Left lung (tissue), 10 donors: ENCODE results near the gene GALNTL6. TPM values are rescaled to one million over a fixed set of nuclear protein-coding genes. Genes with fewer than 3 reads are reported as not detected.

Experiments
- ATAC-seq: fragments of 200-7000 bp; cut with Tn5 transposase; one replicate; pipeline ENCODE4 v1.9.1; 2020; ENCODE audit warnings: moderate library complexity
- DNase-seq, 4 donors: peaks; one replicate each; pipeline ENCODE4 v3.0.0-alpha.2; 2013 to 2020
- H3K27ac ChIP-seq, 2 donors: fragments of 200-600 bp; sonication (generic) in 1 of 2; one replicate each; pipeline versions ENCODE4 v1.5.0 to v1.8.0; 2020 to 2021
- H3K27me3 ChIP-seq, 2 donors: fragments of 200-600 bp; sonication (generic) in 1 of 2; one replicate each; pipeline versions ENCODE4 v1.5.0 to v1.8.0; 2020 to 2021
- H3K36me3 ChIP-seq, 2 donors: fragments of 200-600 bp; sonication (generic) in 1 of 2; one replicate each; pipeline versions ENCODE4 v1.5.0 to v1.8.0; 2020 to 2021
- H3K4me1 ChIP-seq, 2 donors: fragments of 200-600 bp; one replicate each; pipeline ENCODE4 v1.8.0; 2021
- H3K4me3 ChIP-seq, 2 donors: fragments of 200-600 bp; sonication (generic) in 1 of 2; one replicate each; pipeline versions ENCODE4 v1.5.0 to v1.8.0; 2020 to 2021; ENCODE audit warnings: mild to moderate bottlenecking in 1 of 2
- H3K9me3 ChIP-seq, 2 donors: fragments of 200-600 bp; sonication (generic) in 1 of 2; one replicate each; pipeline versions ENCODE4 v1.5.0 to v1.8.0; 2020 to 2021
- intact Hi-C, 2 donors: fragments of 100-400 bp; cut with DNase I; formaldehyde crosslinking; loops; one replicate each; pipeline versions ENCODE4 v1.11.2 to v1.14.2; 2022
- polyA plus RNA-seq, 6 donors: library from polyadenylated mRNA; unstranded; fragments of 120-200 nt; gene quantifications; one replicate each; pipeline ENCODE4 v1.2.1, GENCODE V29; 2013; ENCODE audit not compliant: insufficient read length in 6 of 6
- total RNA-seq, 2 donors: library from RNA; stranded (reverse); fragmentation: NEBNext Ultra II Directional; extraction: Animal tissue kit (Norgen Biotek cat#: 25700); gene quantifications; one replicate each; pipeline ENCODE4 v1.2.1, GENCODE V29; 2021
- TF ChIP-seq, protein P1 (sequence below), 2 donors: fragments of 200-600 bp; sonication (generic) in 1 of 2; IDR thresholded peaks; one replicate each; pipeline versions ENCODE4 v1.5.0 to v1.8.0; 2021; ENCODE audit warnings: antibody characterized with exemption in 2 of 2
- donor health status: DM: no; HTN: yes; CAD: no.
- donor health status: DM: no; HTN: no; CAD: no.

GALNTL6 gene
- total and polyA plus RNA-seq, 8 donors = 0.11 to 0.16 (median 0.13) TPM; not detected in 5

- ATAC-seq (no peak), DNase-seq (no peak)
- Histone ChIP-seq H3K27me3 (no peaks in the 10 kb centered on the region), H3K4me1 (no peaks in the 10 kb centered on the region), H3K9me3 (no peaks in the 10 kb centered on the region), H3K27ac (no peak overlapping the region), H3K4me3 (no peak overlapping the region), H3K36me3 (no peaks in the 10 kb centered on the region)
- intact Hi-C loops = no loop called here
- TF ChIP-seq, protein P1, sequence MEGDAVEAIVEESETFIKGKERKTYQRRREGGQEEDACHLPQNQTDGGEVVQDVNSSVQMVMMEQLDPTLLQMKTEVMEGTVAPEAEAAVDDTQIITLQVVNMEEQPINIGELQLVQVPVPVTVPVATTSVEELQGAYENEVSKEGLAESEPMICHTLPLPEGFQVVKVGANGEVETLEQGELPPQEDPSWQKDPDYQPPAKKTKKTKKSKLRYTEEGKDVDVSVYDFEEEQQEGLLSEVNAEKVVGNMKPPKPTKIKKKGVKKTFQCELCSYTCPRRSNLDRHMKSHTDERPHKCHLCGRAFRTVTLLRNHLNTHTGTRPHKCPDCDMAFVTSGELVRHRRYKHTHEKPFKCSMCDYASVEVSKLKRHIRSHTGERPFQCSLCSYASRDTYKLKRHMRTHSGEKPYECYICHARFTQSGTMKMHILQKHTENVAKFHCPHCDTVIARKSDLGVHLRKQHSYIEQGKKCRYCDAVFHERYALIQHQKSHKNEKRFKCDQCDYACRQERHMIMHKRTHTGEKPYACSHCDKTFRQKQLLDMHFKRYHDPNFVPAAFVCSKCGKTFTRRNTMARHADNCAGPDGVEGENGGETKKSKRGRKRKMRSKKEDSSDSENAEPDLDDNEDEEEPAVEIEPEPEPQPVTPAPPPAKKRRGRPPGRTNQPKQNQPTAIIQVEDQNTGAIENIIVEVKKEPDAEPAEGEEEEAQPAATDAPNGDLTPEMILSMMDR (IDR thresholded peaks at IDR 0.05) = no peak
Measured at GRCh38 chr4:171875291-171875690, 62.1 kb downstream of the GALNTL6 start.

GRCh38 chr4:171876636-171877035 lies 63.4 kb downstream of the GALNTL6 start:
- no peak for DNase-seq
- no peaks in the 10 kb centered on the region for H3K27me3 ChIP-seq
- no peak for ATAC-seq
- TF ChIP-seq, protein P1 (IDR thresholded peaks at IDR 0.05) = no peak
- no peaks in the 10 kb centered on the region for H3K36me3 ChIP-seq
- intact Hi-C loops = no loop called here
- H3K4me1 ChIP-seq = no peaks in the 10 kb centered on the region
- H3K27ac ChIP-seq = no peak overlapping the region
- H3K4me3 ChIP-seq = no peak overlapping the region
- H3K9me3 ChIP-seq = no peaks in the 10 kb centered on the region

DNA sequence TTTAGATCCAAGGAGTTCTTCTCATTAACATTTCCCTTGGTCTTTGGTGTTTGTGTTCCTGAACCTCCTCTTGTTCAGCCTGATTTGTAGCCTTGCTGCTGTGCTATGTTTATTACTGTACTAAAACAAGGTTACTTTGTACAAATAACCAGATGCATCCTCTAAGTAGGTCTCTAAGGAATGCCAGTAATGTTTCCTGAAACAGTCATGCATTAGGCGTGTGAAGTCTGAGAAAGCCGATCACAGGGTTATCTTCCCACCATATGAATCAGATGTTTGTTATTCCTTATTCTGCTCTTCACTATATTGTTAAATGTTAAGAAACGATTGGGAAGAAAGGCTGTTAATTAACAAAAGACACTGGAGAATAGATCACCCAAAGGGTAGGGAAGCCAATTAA lies 66.9 kb downstream of the GALNTL6 start:
- Histone ChIP-seq H3K27me3 (no peaks in the 10 kb centered on the region), H3K4me3 (no peak overlapping the region), H3K4me1 (no peaks in the 10 kb centered on the region), H3K36me3 (no peaks in the 10 kb centered on the region), H3K9me3 (no peaks in the 10 kb centered on the region), H3K27ac (no peak overlapping the region)
- TF ChIP-seq, protein P1 (IDR thresholded peaks at IDR 0.05) = no peak
- ATAC-seq = no peak
- intact Hi-C loops = no loop called here
- no peak for DNase-seq

GRCh38 chr4:171889681-171890080 lies 76.5 kb downstream of the GALNTL6 start:
- no peaks in the 10 kb centered on the region for H3K4me1 ChIP-seq
- H3K27me3 ChIP-seq = no peaks in the 10 kb centered on the region
- intact Hi-C loops = no loop called here
- TF ChIP-seq, protein P1 (IDR thresholded peaks at IDR 0.05) = no peak
- H3K36me3 ChIP-seq = no peaks in the 10 kb centered on the region
- no peak for ATAC-seq
- no peak for DNase-seq
- no peak overlapping the region for H3K4me3 ChIP-seq
- H3K9me3 ChIP-seq = no peaks in the 10 kb centered on the region
- no peak overlapping the region for H3K27ac ChIP-seq

GRCh38 chr4:171891038-171891437 lies 77.8 kb downstream of the GALNTL6 start:
- ATAC-seq = no peak
- no peak overlapping the region for H3K4me3 ChIP-seq
- intact Hi-C loops = no loop called here

More at GRCh38 chr4:171891038-171891437, 77.8 kb downstream of the GALNTL6 start:
- no peaks in the 10 kb centered on the region for H3K4me1 ChIP-seq
- no peaks in the 10 kb centered on the region for H3K9me3 ChIP-seq
- DNase-seq = no peak
- H3K27ac ChIP-seq = no peak overlapping the region
- H3K36me3 ChIP-seq = no peaks in the 10 kb centered on the region
- TF ChIP-seq, protein P1 (IDR thresholded peaks at IDR 0.05) = no peak
- no peaks in the 10 kb centered on the region for H3K27me3 ChIP-seq
